ENCODE measurements around the gene HSD17B11. TPM values are rescaled to one million over a fixed set of nuclear protein-coding genes. Genes with fewer than 3 reads are reported as not detected.

The HSD17B11 gene
- total RNA-seq, 1 experiment from 2014 or later = 8.8 TPM

- no CpG with 5 or more reads among the region's 3 CpGs for WGBS (ENCODE audit: extremely low coverage, insufficient read length, low lambda C conversion rate)
- H3K9me3 ChIP-seq (ENCODE audit: control insufficient read depth, low read depth, low read length) = no peaks in the 10 kb centered on the region
- no peak overlapping the region for H2BK5ac ChIP-seq (ENCODE audit: insufficient read length, low read length)
- no peak overlapping the region for H3K9ac ChIP-seq (ENCODE audit: extremely low read depth, insufficient read length, low read length)
- no peak overlapping the region for H3K4ac ChIP-seq (ENCODE audit: low read depth, low read length)
- DNase-seq = no peak
- no peak overlapping the region for H3K56ac ChIP-seq (ENCODE audit: insufficient read length, low read depth, low read length)
- no peaks in the 10 kb centered on the region for H3K79me1 ChIP-seq (ENCODE audit: insufficient read depth, low read depth, low read length, poor library complexity, severe bottlenecking)
- H2BK15ac ChIP-seq (ENCODE audit: low read depth, low read length) = no peak overlapping the region
- no peak overlapping the region for H3K14ac ChIP-seq (ENCODE audit: insufficient read depth, low read length)
- H3K27ac Mint-ChIP-seq = no peak overlapping the region
- H3K23ac ChIP-seq (ENCODE audit: insufficient read length, low read depth, low read length) = no peak overlapping the region
- H2BK12ac ChIP-seq (ENCODE audit: insufficient read length, low read depth, low read length) = no peak overlapping the region
- H3K27me3 Mint-ChIP-seq (ENCODE audit: low read depth) = no peaks in the 10 kb centered on the region
- H3K4me2 ChIP-seq (ENCODE audit: insufficient read depth, insufficient read length, low read length) = no peak overlapping the region
- H3K79me2 ChIP-seq (ENCODE audit: insufficient read depth, low read length) = no peaks in the 10 kb centered on the region
- H3K9me3 Mint-ChIP-seq = no peaks in the 10 kb centered on the region
- no peak overlapping the region for H4K91ac ChIP-seq (ENCODE audit: insufficient read length, low read depth, low read length)
- H3K4me1 ChIP-seq (ENCODE audit: insufficient read depth, low read length) = no peaks in the 10 kb centered on the region
- no peaks in the 10 kb centered on the region for H3K36me3 Mint-ChIP-seq (ENCODE audit: insufficient read depth in 1 of 3, low read depth in 3 of 3)
- no peak overlapping the region for H3K27ac ChIP-seq (ENCODE audit: insufficient read length, low read depth, low read length)
- H3K23me2 ChIP-seq (ENCODE audit: insufficient read length, low read depth, low read length, poor library complexity, severe bottlenecking) = no peaks in the 10 kb centered on the region
- H3T11ph ChIP-seq (ENCODE audit: low read length) = no peak overlapping the region
- no peaks in the 10 kb centered on the region for H3K4me1 Mint-ChIP-seq
- no peak overlapping the region for H2AK5ac ChIP-seq (ENCODE audit: insufficient read length, low read length)
- no peak overlapping the region for H4K8ac ChIP-seq (replicated peaks; ENCODE audit: insufficient read length, low read depth, low read length)
- TF ChIP-seq, protein P1, sequence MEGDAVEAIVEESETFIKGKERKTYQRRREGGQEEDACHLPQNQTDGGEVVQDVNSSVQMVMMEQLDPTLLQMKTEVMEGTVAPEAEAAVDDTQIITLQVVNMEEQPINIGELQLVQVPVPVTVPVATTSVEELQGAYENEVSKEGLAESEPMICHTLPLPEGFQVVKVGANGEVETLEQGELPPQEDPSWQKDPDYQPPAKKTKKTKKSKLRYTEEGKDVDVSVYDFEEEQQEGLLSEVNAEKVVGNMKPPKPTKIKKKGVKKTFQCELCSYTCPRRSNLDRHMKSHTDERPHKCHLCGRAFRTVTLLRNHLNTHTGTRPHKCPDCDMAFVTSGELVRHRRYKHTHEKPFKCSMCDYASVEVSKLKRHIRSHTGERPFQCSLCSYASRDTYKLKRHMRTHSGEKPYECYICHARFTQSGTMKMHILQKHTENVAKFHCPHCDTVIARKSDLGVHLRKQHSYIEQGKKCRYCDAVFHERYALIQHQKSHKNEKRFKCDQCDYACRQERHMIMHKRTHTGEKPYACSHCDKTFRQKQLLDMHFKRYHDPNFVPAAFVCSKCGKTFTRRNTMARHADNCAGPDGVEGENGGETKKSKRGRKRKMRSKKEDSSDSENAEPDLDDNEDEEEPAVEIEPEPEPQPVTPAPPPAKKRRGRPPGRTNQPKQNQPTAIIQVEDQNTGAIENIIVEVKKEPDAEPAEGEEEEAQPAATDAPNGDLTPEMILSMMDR (conservative IDR thresholded peaks at IDR 0.05) = no peak
- H4K20me1 ChIP-seq (ENCODE audit: control insufficient read depth, insufficient read depth, insufficient read length) = no peaks in the 10 kb centered on the region
- H3K4me3 Mint-ChIP-seq = no peak overlapping the region
- no peak overlapping the region for H3K18ac ChIP-seq (ENCODE audit: insufficient read length, low read depth, low read length)
- no peak overlapping the region for H2BK120ac ChIP-seq (ENCODE audit: low read depth, low read length, poor library complexity, severe bottlenecking)
- no peak overlapping the region for H4K5ac ChIP-seq (ENCODE audit: insufficient read length, low read depth, low read length)
- no peak overlapping the region for H2BK20ac ChIP-seq (ENCODE audit: low read depth, low read length, poor library complexity, severe bottlenecking)
- no peaks in the 10 kb centered on the region for H3K27me3 ChIP-seq (ENCODE audit: insufficient read depth, low read length)
- H2AFZ ChIP-seq (ENCODE audit: low read length) = no peak overlapping the region
Measured at GRCh38 chr4:87313756-87314155, 77.2 kb downstream of the HSD17B11 start.

Data from H9 (cell line).